ENCODE results near the gene GNB1. TPM values are rescaled to one million over a fixed set of nuclear protein-coding genes. Genes with fewer than 3 reads are reported as not detected.

The GNB1 gene
- total and polyA plus RNA-seq, 9 of the 15 experiments (the other 6 are each of a cell fraction or from before 2014, with no cell fraction given), result 34.3 to 388 (median 114) TPM

DNA sequence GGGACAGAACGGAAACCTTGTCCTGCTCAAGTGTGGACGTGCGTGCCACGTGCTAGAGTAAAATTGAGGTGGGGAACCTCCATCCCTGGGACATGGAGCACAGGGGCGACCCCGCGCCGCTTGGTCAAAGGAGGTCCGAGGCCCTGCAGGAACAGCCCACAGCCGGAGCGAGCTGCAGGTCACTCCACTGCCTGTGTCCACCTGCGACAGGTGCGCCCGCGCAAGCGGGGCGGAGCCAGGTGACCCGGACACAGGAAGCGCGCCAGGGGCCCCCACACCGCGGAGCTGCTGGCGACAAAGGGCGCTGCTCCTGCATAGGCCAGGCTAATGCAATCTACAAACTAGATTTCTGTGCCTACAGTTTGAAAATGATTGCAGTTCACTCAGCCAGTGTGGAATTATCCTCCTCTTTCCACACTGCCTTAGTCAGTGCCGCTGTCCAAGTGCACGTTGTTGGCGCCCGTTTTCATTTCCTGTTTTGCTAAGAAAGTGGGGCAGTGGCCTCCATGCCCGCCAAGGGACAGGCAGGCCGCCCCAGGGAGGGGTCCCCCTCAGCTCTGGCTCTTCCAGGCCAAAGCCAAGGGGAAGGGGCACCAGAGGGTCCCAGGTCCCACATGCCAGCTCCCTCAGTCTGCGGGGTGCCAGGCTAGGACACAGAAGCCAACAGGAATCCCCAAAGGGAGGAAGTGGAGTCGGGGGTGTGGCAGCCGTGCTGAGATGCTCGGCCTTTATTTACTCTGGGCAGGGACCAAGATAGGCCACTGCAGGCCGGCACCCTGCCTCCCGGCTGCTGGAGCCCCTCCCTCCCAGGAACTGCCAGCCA, 108.3 kb downstream of the GNB1 start (continued):
- TF ChIP-seq MYBL2 (IDR thresholded peaks at IDR 0.05; ENCODE audit: low read depth), result no peak
- TF ChIP-seq MYBL2 (CRISPR knock-in tag; IDR thresholded peaks at IDR 0.05; ENCODE audit: borderline replicate concordance), result no peak
- TF ChIP-seq SMARCE1 (IDR thresholded peaks at IDR 0.05), result no peak
- no peak for TF ChIP-seq ZNF583 (CRISPR knock-in tag; IDR thresholded peaks at IDR 0.05)
- no peak for TF ChIP-seq CEBPG (CRISPR knock-in tag; IDR thresholded peaks at IDR 0.05)
- no peak for TF ChIP-seq CEBPG (tag; conservative IDR thresholded peaks at IDR 0.05 in 1 of 2, IDR thresholded peaks at IDR 0.05 in 1 of 2)
- 0 out of 2 replicates have a peak, but pooled peaks have one; percentile 23 for TF ChIP-seq SP1 (CRISPR knock-in tag; IDR thresholded peaks at IDR 0.05)
- TF ChIP-seq, protein P1, sequence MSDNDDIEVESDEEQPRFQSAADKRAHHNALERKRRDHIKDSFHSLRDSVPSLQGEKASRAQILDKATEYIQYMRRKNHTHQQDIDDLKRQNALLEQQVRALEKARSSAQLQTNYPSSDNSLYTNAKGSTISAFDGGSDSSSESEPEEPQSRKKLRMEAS (CRISPR knock-in tag; IDR thresholded peaks at IDR 0.05), result peak; percentile 84
- TF ChIP-seq ZNF121 (CRISPR knock-in tag; conservative IDR thresholded peaks at IDR 0.05), result no peak
- TF ChIP-seq NELFE (IDR thresholded peaks at IDR 0.05; ENCODE audit: insufficient read depth, insufficient read length), result no peak
- no peak for TF ChIP-seq POLR2H (tag; IDR thresholded peaks at IDR 0.05; ENCODE audit: low read depth)
- no peak for TF ChIP-seq PRMT5 (CRISPR knock-in tag; IDR thresholded peaks at IDR 0.05)
- no peak for TF ChIP-seq JUNB (CRISPR knock-in tag; conservative IDR thresholded peaks at IDR 0.05)
- TF ChIP-seq, protein P2, sequence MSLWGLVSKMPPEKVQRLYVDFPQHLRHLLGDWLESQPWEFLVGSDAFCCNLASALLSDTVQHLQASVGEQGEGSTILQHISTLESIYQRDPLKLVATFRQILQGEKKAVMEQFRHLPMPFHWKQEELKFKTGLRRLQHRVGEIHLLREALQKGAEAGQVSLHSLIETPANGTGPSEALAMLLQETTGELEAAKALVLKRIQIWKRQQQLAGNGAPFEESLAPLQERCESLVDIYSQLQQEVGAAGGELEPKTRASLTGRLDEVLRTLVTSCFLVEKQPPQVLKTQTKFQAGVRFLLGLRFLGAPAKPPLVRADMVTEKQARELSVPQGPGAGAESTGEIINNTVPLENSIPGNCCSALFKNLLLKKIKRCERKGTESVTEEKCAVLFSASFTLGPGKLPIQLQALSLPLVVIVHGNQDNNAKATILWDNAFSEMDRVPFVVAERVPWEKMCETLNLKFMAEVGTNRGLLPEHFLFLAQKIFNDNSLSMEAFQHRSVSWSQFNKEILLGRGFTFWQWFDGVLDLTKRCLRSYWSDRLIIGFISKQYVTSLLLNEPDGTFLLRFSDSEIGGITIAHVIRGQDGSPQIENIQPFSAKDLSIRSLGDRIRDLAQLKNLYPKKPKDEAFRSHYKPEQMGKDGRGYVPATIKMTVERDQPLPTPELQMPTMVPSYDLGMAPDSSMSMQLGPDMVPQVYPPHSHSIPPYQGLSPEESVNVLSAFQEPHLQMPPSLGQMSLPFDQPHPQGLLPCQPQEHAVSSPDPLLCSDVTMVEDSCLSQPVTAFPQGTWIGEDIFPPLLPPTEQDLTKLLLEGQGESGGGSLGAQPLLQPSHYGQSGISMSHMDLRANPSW (CRISPR knock-in tag; IDR thresholded peaks at IDR 0.05), result no peak
- no peak for TF ChIP-seq BRF1 (IDR thresholded peaks at IDR 0.05; ENCODE audit: borderline replicate concordance, extremely low read depth, insufficient read length)
- TF ChIP-seq ZNF23 (CRISPR knock-in tag; IDR thresholded peaks at IDR 0.05), result no peak
- TF ChIP-seq, protein P3, sequence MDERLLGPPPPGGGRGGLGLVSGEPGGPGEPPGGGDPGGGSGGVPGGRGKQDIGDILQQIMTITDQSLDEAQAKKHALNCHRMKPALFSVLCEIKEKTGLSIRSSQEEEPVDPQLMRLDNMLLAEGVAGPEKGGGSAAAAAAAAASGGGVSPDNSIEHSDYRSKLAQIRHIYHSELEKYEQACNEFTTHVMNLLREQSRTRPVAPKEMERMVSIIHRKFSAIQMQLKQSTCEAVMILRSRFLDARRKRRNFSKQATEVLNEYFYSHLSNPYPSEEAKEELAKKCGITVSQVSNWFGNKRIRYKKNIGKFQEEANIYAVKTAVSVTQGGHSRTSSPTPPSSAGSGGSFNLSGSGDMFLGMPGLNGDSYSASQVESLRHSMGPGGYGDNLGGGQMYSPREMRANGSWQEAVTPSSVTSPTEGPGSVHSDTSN (CRISPR knock-in tag; IDR thresholded peaks at IDR 0.05; ENCODE audit: low read depth), result no peak
- TF ChIP-seq, protein P3 (tag; conservative IDR thresholded peaks at IDR 0.05; ENCODE audit: low read depth), result no peak
- TF ChIP-seq OTX1 (CRISPR knock-in tag; IDR thresholded peaks at IDR 0.05), result no peak
- TF ChIP-seq, protein P4, sequence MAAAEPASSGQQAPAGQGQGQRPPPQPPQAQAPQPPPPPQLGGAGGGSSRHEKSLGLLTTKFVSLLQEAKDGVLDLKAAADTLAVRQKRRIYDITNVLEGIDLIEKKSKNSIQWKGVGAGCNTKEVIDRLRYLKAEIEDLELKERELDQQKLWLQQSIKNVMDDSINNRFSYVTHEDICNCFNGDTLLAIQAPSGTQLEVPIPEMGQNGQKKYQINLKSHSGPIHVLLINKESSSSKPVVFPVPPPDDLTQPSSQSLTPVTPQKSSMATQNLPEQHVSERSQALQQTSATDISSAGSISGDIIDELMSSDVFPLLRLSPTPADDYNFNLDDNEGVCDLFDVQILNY (CRISPR knock-in tag; IDR thresholded peaks at IDR 0.05), result no peak
- TF ChIP-seq CCAR2 (IDR thresholded peaks at IDR 0.05; ENCODE audit: low read depth, low read length), result no peak
- no peak for TF ChIP-seq ZNF695 (CRISPR knock-in tag; IDR thresholded peaks at IDR 0.05)
- peak; percentile 7 for TF ChIP-seq PCBP1 (IDR thresholded peaks at IDR 0.05; ENCODE audit: low read depth, low read length, poor library complexity, severe bottlenecking)
